HG03378 (cell line): ENCODE data around the gene LAPTM4A.

Source experiments
- ATAC-seq: cut with Tn5 transposase; IDR thresholded peaks from one replicate; pipeline ENCODE4 v1.9.1; 2021; ENCODE audit warnings: mild to moderate bottlenecking, moderate library complexity; ENCODE audit not compliant: unreplicated experiment

LAPTM4A gene

DNA sequence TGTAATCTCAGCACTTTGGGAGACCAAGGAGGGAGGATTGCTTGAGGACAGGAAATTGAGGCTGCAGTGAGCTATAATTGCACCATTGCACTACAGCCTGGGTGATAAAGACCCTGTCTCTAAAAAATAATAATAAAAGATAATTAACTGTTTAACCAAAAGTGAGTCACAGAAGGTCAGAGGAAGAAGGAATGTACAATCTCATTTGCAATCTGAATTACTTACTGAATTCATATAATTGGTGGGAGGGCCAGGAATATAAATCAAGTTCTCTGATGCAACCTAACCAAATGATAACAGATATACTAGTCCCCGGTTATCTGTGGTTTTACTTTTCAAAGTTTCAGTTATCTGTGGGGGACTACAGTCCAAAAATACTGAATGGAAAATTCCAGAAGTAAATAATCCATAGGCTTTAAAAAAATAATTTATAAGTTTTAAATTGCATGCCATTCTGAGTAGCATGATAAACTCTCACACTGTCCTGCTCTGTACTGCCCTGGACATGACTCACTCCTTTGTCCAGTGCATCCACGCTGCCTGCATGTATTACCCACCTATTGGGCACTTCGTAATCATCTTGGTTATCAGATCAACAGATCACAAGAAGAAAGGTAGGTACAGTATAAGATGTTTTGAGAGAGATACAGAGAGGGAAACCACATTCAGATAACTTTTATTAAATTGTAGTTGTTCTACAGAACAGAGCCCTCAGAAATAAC lies 26.2 kb downstream of the LAPTM4A start:
- ATAC-seq, result no peak

DNA sequence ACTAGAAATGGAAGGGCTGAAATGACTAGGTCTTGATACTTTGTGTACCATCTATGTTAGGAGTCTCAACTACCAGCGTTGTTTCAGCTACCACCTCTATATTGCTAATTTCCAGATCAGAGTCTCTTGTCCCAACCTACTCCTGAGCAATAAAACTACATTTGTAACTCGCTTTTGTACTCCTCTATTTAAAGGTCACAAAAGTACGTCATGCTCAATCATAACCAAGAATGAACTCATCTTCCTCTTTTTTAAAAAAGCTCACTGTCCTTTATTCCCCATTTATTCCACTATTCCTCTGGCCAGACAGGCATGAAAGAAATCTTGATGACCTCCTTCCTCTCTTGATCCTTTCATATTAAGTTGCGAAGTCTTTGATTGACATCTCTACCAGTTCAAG lies 27.7 kb downstream of the LAPTM4A start:
- no peak for ATAC-seq

DNA sequence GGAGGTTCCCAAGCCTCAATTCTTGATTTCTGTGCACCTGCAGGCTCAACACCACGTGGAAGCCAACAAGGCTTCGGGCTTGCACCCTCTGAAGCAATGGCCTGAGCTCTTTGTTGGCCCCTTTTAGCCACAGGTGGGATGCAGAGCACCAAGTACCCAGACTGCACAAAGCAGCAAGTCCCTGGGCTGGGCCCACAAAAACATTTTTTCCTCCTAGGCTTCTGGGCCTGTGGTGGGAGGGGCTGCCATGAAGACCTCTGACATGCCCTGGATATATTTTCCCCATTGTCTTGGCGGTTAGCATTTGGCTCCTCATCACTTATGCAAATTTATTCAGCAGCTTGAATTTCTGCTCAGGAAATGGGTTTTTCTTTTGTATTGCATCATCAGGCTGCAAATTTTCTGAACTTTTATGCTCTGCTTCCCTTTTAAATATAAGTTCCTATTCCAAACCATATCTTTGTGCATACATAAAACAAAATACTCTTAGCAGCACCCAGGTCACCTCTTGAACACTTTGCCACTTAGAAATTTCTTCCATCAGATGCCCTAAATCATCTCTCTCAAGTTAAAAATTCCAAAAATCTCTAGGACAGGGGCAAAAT lies 29.9 kb downstream of the LAPTM4A start:
- ATAC-seq, result no peak

DNA sequence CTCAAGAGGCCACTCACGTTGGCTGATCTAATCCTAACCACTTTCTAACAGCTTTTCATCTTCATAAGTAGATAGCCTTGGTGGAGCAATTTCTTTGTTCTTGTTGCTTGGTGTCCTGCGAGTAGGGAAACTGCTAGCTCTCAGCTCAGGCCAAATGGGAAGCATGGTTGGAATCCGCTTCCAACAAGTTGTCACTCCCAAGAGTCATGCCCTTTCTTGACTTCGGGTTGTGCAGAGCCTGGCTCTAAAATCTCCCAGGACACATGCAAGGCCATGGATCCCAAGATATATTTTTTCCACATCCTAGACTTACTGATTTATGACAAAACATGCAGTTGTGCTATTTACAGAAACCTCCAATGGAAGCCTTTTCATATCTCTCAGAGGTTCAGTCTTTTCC lies 31.7 kb downstream of the LAPTM4A start:
- no peak for ATAC-seq

DNA sequence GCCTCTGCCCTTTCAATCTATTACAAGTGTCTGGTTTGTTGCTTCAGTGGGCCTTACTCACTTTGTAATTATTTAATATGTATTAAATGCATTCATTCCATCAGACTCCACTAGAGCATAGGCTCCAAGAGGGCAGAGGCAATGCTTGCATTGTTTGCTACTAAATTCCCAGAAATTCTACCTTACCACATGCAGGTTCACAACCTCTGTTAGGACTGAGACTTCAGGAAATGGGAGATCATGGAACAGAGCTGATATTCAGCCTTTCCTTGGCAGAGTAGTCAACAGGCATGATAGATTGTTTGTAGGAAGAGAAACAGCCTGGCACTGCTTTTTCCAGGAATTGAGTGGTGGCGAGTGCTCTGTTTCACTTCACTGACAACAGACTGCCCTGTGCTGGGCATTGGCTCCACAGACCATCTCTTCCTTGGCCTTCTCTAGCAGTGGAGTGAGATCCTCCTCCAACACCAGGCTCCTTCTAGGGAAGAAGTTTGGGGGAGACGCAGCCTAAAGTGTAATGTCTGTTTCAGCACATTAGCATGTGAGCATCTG lies 32.8 kb downstream of the LAPTM4A start:
- no peak for ATAC-seq

DNA sequence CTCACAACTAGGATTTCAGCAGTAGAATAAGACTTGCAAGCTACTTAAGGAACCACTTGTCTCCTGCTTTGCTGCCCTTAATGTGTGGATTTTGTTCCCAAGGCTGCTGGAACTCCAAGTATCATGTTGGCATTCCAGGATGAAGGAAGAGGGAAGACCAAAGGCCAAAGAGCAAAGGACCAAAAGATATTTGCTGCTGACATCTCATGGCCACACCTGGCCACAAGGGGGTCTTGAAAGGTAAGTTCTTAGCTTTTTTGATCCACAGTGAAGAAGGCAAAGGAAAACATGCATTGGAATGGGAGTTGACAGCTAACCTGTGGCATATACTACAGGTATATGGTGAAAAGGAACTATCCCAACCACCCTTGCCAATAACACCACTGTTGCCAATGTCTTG lies 35.1 kb downstream of the LAPTM4A start:
- no peak for ATAC-seq

DNA sequence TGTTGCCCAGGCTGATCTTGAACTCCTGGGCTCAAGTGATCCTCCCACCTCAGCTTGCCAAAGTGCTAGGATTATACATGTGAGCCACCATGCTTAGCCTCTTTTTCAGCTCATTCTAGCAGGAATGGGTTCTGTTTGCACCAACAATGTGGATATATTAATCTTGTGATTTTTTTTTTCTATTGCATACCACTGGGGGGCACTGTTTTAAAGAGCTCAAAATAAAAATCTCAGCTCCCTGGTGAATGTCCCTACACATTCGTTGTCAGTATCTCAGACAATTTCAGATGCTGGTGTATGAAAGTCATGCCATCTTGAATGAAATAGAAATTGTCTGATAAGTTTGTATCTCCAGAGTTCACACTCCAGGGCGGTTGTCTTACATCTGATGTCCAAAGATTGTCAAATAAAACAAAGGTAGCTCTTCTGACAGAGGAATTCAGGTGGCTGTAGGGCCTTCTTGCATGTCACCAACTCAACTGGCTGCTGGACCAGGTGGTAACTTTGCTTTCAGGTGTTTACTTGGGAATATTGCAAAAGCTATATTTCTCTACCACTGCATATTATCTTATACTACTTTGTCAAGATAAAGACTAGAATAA lies 35.8 kb downstream of the LAPTM4A start:
- ATAC-seq, result no peak

DNA sequence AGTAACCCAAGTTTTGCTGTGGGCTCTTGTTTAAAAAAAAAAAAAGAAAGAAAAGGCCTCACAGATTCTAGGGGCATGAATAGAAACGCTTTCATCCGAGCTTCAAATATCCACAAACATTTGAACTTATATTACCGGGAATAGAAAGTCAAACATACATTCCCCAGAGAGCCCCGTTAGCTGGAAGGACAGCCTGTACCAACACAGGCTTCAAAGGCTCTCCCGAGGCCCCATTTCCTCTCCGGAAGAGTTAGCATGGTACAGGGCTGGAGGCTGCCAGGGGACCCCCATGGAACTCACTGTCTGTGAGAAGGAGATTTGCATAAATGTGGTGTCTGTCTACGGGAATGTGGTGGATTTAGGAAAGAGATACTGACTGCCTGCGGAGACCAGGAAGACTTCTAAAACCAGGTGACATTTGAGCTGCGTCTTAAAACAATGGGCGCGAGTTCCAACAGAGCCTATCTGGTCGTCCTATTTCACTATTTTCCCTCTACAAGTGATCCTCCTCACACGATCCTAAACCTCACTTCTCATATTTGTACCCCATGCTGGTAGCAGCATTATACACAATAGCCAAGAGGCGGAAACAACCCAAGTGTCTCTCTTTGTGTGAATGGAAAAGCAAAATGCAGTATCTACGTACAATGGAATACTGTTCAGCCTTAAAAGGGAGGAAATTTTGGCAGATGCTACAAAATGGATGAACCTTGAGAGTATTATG lies 38.1 kb downstream of the LAPTM4A start:
- no peak for ATAC-seq

DNA sequence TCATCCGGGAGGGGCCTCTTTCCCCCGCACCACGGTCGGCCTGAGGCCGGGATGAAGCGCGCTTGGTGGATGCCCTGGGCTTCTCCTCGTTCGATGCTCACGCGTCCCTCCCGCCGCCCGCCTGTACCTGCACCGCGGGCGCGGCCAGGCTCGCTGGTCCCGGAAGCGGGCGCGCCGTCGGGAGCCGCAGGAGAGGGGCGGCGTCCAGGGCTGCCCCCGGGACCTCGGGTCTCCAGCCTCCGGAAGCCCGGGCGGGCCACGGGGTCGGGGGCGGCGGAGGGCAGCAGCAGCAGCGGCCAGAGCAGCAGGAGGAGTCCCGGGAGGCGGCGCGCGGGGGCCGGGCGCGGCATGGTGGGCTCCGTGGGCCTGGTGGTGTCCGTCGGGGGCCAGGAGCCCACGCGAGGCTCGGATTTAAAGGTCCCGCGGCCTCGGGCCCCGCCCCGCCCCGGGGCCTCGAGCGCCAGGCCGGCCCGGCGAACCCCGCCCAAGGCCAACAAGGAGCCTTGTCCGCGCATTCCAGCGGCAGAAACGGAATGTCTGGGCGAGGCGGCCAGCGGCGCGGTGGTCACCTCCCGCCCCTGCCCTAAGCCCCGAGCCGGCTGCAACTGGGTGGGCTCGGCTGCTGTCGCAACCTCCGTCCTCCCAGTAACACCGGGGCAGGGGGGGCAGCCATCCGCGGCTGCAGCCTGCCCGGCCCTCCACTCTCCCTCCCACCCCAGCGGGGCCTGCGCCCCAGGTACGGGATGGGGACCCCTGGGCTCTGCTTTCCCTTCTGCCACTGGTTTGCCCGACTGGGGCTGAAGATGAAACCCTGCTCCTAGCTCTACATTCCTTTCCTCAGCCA lies 38.9 kb downstream of the LAPTM4A start, which contains the start of gene MATN3:
MATN3 (minus strand) TSS at position 387 of the 844 bp plus-strand sequence; CDS start at position 350, 37 bp downstream.
- no peak for ATAC-seq

DNA sequence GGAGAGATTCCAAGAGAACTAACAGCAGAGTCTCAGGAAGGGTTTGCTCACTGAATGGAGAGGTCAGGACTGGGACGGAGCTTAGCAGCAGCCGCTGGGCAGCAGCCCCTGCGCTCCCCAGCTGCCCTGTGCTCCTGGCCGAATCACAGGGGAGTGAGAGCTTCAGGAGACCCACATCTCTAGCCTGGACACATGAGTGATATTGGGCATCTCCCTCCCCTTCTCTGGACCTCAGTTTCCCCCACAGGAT lies 39.5 kb downstream of the LAPTM4A start:
- ATAC-seq, result no peak

DNA sequence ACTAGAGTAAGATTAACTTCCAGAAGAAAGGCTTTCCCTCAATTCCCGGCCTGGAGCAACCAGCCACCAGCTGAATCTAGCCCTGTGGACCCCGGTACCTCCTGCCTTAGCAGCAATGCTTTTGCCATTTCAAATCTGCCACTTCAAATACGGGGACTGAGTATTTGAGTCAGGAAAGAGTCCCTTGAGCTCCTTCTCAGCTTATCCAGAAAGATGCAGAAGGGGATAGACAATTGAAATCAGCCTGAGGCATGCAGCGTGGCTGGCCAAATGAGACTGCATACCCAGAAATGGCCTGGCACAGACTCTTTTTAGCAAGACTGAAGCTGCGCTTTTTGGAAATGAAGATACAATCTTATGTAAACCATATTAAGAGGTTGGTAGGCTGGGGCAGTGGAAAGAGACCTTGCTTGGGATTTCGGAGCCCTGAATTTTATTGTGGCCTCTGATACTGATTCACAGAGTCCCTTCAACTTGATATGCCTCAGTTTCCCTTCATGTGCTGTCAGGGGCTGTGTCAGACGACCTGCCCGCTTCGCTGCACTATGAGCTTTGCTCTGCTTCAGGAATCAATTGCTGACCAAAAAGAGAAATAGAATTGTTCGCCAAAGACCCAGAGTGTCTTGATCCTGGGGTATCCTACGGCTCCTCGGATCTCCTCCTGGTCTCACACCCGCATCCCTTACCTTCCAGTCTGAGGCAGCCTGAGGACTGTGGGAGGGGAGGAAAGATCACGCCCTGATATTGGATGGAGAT lies 40.0 kb downstream of the LAPTM4A start:
- no peak for ATAC-seq

DNA sequence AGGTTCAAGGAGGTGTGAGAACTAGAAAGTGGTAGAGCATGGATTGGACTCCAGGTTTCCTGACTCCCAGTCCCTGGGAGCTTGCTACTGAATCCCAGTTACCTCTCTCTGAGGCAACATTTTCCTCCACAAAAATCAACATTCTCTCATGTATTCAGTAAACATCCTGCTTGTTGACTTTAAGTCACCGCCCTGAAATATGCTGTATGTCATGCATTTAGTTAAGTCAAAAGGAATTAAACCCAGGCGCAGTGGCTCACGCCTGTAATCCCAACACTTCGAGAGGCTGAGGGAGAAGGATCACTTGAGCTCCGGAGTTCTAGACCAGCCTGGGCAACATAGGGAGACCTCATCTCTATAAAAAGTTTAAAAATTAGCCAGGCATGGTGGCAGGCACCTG lies 42.7 kb downstream of the LAPTM4A start:
- ATAC-seq, result no peak

DNA sequence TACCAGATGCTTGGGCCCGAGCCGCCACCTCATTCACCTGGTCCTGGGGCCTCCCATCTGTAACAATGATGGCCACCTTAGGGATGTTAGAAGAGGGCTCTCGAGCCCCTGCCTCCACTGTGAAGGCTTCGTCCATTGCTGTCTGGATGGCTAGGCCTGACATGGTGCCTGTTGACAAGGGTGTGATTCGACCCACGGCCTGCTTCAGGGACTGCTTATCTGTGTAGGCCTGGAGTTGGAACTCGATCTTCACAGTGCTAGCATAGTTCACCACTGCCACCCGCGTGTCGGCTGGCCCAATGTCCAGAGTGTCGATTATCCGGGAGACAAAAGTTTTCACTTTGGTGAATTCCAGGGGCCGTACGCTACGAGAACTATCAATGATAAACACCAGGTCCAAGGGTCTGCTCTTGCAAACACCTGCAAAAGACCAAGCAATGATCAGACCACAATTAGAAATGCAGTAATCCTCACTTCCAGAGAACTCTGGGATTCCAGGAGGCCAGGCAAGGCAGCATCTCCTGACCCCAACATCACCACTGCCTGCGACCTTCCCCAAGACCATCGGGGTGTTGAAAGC lies 45.4 kb downstream of the LAPTM4A start:
- ATAC-seq, result no peak

DNA sequence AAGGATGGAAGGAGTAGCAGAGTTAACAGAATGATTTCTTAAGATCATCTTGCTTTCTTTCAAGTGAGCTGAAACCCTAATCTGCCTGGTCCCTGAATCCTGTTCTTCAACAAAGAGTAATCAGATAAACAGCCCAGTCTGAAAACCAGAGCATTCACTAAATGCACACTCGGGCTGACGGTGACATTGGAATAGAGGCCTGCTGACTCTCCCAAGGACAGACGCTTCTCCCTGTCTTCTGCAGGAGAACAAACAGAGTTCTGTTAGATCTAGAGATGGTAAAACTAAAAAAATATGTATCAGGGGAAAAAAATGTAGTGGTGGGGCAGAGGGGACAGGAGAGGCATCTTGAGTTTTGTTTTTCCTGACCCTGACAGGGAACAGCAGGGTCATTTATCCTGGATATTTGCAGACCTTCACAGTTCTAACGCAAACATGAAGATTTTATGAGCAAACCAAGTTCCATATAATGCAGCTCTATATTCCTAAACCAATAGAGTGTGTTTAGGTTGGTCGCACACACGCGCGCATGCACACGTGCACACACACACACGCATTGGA lies 46.3 kb downstream of the LAPTM4A start:
- ATAC-seq, result no peak

DNA sequence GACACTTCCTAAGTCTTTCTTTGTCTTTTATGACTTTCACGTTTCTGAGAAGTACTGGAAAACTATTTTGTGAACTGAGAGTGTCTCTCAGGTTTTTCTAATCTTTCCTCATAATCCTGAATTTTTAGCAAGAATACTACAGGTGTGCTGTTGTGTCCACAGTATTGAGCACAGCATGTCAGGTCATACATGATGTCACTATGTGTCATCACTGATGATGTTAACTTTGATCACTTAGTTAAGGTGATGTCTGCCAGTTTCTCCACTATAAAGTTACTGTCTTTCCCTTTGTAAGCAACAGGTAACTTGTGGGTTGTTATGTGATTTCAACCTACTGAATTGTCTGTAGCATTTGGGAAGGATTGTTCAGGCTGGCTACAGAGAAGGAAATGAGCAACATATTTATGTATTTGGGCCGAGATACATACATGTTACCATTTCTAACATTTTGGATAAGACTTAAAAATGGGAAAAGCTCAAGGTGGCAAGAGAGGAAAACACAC lies 50.0 kb downstream of the LAPTM4A start:
- no peak for ATAC-seq

DNA sequence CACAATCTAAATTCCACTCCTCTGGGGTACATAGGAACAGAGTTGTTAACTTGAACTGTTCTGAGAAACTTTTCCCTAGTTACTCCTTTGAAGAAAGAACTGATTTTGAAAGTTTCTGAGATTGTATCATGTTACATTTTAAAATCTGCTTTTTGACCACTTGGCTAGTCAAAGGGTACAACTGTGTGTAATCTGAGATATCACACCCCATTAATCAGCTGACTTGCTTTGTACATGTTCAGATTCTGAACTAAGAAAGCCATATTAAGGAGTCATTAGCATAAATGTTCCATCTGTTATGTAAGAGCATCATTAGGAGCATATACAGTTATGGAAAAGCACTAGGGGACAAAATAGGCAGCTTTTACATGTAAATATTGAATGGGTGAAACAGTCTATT lies 57.7 kb downstream of the LAPTM4A start:
- no peak for ATAC-seq

DNA sequence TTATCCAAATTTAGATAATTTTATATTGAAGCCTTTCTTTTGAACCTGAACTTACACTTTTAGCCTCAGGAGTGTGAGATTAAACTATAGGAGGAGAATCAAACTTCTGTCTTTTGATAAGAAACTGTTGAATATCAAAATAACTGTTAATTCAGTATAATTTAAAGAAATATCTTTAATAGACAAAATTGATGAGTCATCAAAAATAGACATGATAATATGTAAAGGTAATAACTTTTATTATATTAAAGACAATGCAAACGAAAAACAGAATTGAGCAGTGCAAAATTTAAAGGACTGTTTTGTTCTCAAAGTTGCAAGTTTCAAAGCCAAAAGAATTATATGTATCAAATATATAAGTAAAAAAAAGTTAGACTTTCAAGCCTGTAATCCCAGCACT lies 59.5 kb downstream of the LAPTM4A start:
- no peak for ATAC-seq

DNA sequence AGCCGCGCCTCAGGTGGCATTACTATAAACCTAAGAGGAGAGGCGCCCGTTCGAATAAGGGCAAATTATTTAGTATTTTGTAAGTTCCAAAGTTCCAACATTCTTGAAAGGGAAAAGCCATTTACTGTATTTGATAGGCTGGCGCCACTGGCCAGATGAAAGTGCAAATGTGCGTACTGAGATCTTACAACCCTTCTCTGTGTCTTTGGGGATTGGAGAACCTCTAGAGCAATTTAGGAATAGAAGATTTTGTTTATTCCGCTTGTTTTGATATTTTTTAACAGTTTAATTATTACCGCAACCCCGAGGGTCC lies 61.1 kb downstream of the LAPTM4A start:
- ATAC-seq, result no peak

DNA sequence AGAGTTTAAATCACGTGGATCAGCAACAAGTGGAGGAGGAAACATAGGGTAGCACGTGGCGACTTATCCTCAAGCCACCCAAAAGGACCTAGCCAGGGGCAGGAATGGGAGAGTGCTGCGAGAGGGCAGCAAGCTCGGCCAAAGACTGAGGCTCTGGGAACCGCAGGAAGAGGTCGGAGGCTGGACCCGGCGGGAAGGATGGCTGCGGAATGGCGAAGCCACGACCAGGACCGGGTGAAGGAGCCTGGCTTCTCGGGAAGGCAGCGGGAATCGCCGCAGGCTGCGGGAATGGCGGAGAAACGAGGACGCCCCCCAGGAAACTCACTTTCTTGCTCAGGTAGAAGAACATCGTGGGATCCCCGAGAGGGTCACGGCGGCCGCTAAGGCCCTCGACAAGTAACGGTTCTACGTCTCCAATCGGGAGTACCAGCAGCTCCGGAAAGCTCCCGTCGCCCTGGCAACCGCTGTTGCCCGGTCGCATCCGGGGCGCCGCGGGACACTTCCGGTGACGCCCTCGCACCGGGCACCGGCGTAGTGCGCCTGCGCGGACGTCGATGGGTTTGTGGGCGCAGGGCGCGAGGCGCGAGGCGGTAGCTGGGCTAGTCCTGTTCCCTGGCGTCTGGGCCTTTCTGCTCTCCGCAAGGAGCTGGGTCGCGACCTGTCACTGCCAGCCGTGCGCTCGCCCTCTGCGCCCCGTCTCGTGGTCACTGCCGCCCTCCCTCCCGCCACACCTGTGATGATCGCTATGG lies 61.6 kb downstream of the LAPTM4A start, which contains the start of gene WDR35:
WDR35 (minus strand) TSS at position 439 of the 749 bp plus-strand sequence; CDS start at position 349, 90 bp downstream.
- ATAC-seq, result peak; percentile 75
